Measurements from ENCODE around the gene RNF175.

The RNF175 gene

GRCh38 chr4:153788413-153789276 is 28.8 kb upstream of the RNF175 start, which contains the start of gene SFRP2:
SFRP2 (minus strand) TSS chr4:153789083; CDS start chr4:153788835, 248 bp downstream.
- Mint-ChIP-seq H3K4me3 (peak within 1 kb of the TSS; percentile 70), H3K36me3 (no peaks in the 10 kb centered on the region), H3K9me3 (no peaks in the 10 kb centered on the region), H3K27me3 (peaks cover 81% of the 10 kb centered on the region), H3K4me1 (peaks cover 53% of the 10 kb centered on the region), H3K27ac (no peak within 1 kb of the TSS)
- ATAC-seq, result no peak

- H3K27me3 Mint-ChIP-seq, result peaks cover 80% of the 10 kb centered on the region
- H3K36me3 Mint-ChIP-seq, result no peaks in the 10 kb centered on the region
- no peak for ATAC-seq
- peaks cover 50% of the 10 kb centered on the region for H3K4me1 Mint-ChIP-seq
- H3K27ac Mint-ChIP-seq, result no peak overlapping the region
- no peaks in the 10 kb centered on the region for H3K9me3 Mint-ChIP-seq
- peak overlapping the region; percentile 70 for H3K4me3 Mint-ChIP-seq
These were observed 28.2 kb upstream of the RNF175 start for GRCh38 chr4:153788051-153788412.

- H3K27me3 Mint-ChIP-seq, result peaks cover 79% of the 10 kb centered on the region
- peaks cover 45% of the 10 kb centered on the region for H3K4me1 Mint-ChIP-seq
- no peaks in the 10 kb centered on the region for H3K36me3 Mint-ChIP-seq
- peak overlapping the region; percentile 70 for H3K4me3 Mint-ChIP-seq
- ATAC-seq, result no peak
- no peaks in the 10 kb centered on the region for H3K9me3 Mint-ChIP-seq
- H3K27ac Mint-ChIP-seq, result no peak overlapping the region
These were observed 27.8 kb upstream of the RNF175 start for GRCh38 chr4:153787575-153787974.

- Mint-ChIP-seq H3K27me3 (peaks cover 79% of the 10 kb centered on the region), H3K9me3 (no peaks in the 10 kb centered on the region), H3K4me1 (peaks cover 40% of the 10 kb centered on the region), H3K36me3 (no peaks in the 10 kb centered on the region), H3K27ac (no peak overlapping the region), H3K4me3 (no peak overlapping the region)
- no peak for ATAC-seq
These were observed 27.3 kb upstream of the RNF175 start for GRCh38 chr4:153787061-153787560.

- no peak for ATAC-seq
- Mint-ChIP-seq H3K27ac (no peak overlapping the region), H3K27me3 (peaks cover 79% of the 10 kb centered on the region), H3K36me3 (no peaks in the 10 kb centered on the region), H3K9me3 (peaks cover 2% of the 10 kb centered on the region), H3K4me1 (peaks cover 30% of the 10 kb centered on the region), H3K4me3 (no peak overlapping the region)
These were observed 26.3 kb upstream of the RNF175 start for GRCh38 chr4:153785910-153786721.

GRCh38 chr4:153784166-153784699 is 24.4 kb upstream of the RNF175 start:
- H3K27me3 Mint-ChIP-seq, result peaks cover 73% of the 10 kb centered on the region
- no peak for ATAC-seq
- H3K4me1 Mint-ChIP-seq, result peaks cover 14% of the 10 kb centered on the region
- peaks cover 2% of the 10 kb centered on the region for H3K9me3 Mint-ChIP-seq
- H3K36me3 Mint-ChIP-seq, result no peaks in the 10 kb centered on the region
- H3K4me3 Mint-ChIP-seq, result no peak overlapping the region
- no peak overlapping the region for H3K27ac Mint-ChIP-seq

GRCh38 chr4:153782581-153782980 is 22.8 kb upstream of the RNF175 start:
- Mint-ChIP-seq H3K9me3 (peaks cover 8% of the 10 kb centered on the region), H3K4me3 (no peak overlapping the region), H3K27ac (no peak overlapping the region), H3K27me3 (peaks cover 67% of the 10 kb centered on the region), H3K4me1 (peaks cover 1% of the 10 kb centered on the region), H3K36me3 (peaks cover 5% of the 10 kb centered on the region)
- ATAC-seq, result no peak

GRCh38 chr4:153781717-153782416 is 22.0 kb upstream of the RNF175 start:
- Mint-ChIP-seq H3K9me3 (peaks cover 8% of the 10 kb centered on the region), H3K4me3 (no peak overlapping the region), H3K4me1 (no peaks in the 10 kb centered on the region), H3K27me3 (peaks cover 62% of the 10 kb centered on the region), H3K36me3 (peaks cover 5% of the 10 kb centered on the region), H3K27ac (no peak overlapping the region)
- no peak for ATAC-seq

GRCh38 chr4:153781280-153781679 is 21.5 kb upstream of the RNF175 start:
- Mint-ChIP-seq H3K36me3 (peaks cover 5% of the 10 kb centered on the region), H3K9me3 (peaks cover 8% of the 10 kb centered on the region), H3K27me3 (peaks cover 58% of the 10 kb centered on the region), H3K4me1 (no peaks in the 10 kb centered on the region), H3K4me3 (no peak overlapping the region), H3K27ac (no peak overlapping the region)
- ATAC-seq, result no peak

GRCh38 chr4:153780876-153781275 is 21.1 kb upstream of the RNF175 start:
- no peak overlapping the region for H3K27ac Mint-ChIP-seq
- H3K4me1 Mint-ChIP-seq, result no peaks in the 10 kb centered on the region
- H3K27me3 Mint-ChIP-seq, result peaks cover 58% of the 10 kb centered on the region
- H3K9me3 Mint-ChIP-seq, result peaks cover 8% of the 10 kb centered on the region
- no peak for ATAC-seq
- peaks cover 5% of the 10 kb centered on the region for H3K36me3 Mint-ChIP-seq
- no peak overlapping the region for H3K4me3 Mint-ChIP-seq

GRCh38 chr4:153780221-153780620 is 20.4 kb upstream of the RNF175 start:
- H3K27me3 Mint-ChIP-seq, result peaks cover 58% of the 10 kb centered on the region
- no peak overlapping the region for H3K27ac Mint-ChIP-seq
- H3K9me3 Mint-ChIP-seq, result peaks cover 8% of the 10 kb centered on the region
- ATAC-seq, result no peak
- peaks cover 5% of the 10 kb centered on the region for H3K36me3 Mint-ChIP-seq
- no peaks in the 10 kb centered on the region for H3K4me1 Mint-ChIP-seq
- H3K4me3 Mint-ChIP-seq, result no peak overlapping the region

GRCh38 chr4:153778383-153778782 is 18.6 kb upstream of the RNF175 start:
- Mint-ChIP-seq H3K27me3 (peaks cover 69% of the 10 kb centered on the region), H3K4me3 (no peak overlapping the region), H3K4me1 (no peaks in the 10 kb centered on the region), H3K36me3 (peaks cover 5% of the 10 kb centered on the region), H3K9me3 (peaks cover 8% of the 10 kb centered on the region), H3K27ac (no peak overlapping the region)
- no peak for ATAC-seq

- no peak overlapping the region for H3K4me3 Mint-ChIP-seq
- no peaks in the 10 kb centered on the region for H3K4me1 Mint-ChIP-seq
- peaks cover 5% of the 10 kb centered on the region for H3K36me3 Mint-ChIP-seq
- peaks cover 71% of the 10 kb centered on the region for H3K27me3 Mint-ChIP-seq
- ATAC-seq, result no peak
- H3K9me3 Mint-ChIP-seq, result peaks cover 8% of the 10 kb centered on the region
- H3K27ac Mint-ChIP-seq, result no peak overlapping the region
These were observed 17.6 kb upstream of the RNF175 start for GRCh38 chr4:153777421-153777820.

GRCh38 chr4:153776601-153777000 is 16.8 kb upstream of the RNF175 start:
- Mint-ChIP-seq H3K36me3 (peaks cover 5% of the 10 kb centered on the region), H3K9me3 (peaks cover 8% of the 10 kb centered on the region), H3K4me3 (no peak overlapping the region), H3K27ac (no peak overlapping the region), H3K4me1 (no peaks in the 10 kb centered on the region), H3K27me3 (peaks cover 71% of the 10 kb centered on the region)
- ATAC-seq, result no peak

- peaks cover 2% of the 10 kb centered on the region for H3K36me3 Mint-ChIP-seq
- H3K4me1 Mint-ChIP-seq, result no peaks in the 10 kb centered on the region
- H3K27ac Mint-ChIP-seq, result no peak overlapping the region
- no peak for ATAC-seq
- peaks cover 54% of the 10 kb centered on the region for H3K27me3 Mint-ChIP-seq
- H3K4me3 Mint-ChIP-seq, result no peak overlapping the region
- peaks cover 6% of the 10 kb centered on the region for H3K9me3 Mint-ChIP-seq
These were observed 13.4 kb upstream of the RNF175 start for GRCh38 chr4:153773236-153773690.

Data from stimulated activated memory B cell treated with anti-CD40 and anti-IgM and Interleukin-4, amounts not matched to agents 10 μg/mL and 1 μg/mL and 100 μg/mL, for 72 hours (primary cell).